Hepatocyte (in vitro differentiated cells): ENCODE measurements around the gene SHISA7. TPM values are rescaled to one million over a fixed set of nuclear protein-coding genes. Genes with fewer than 3 reads are reported as not detected.

Experiments used
- DNase-seq: peaks from one replicate; pipeline ENCODE4 v3.0.0-alpha.2; 2016; ENCODE audit warnings: low spot score
- H2AFZ ChIP-seq: fragments of 200-600 bp; sonication (generic); 2 replicates; pipeline ENCODE4 v1.6.0; 2016; ENCODE audit warnings: antibody characterized with exemption, mild to moderate bottlenecking
- H3K27ac ChIP-seq: fragments of 200-600 bp; sonication (generic); 2 replicates; pipeline ENCODE4 v1.5.1; 2016; ENCODE audit warnings: mild to moderate bottlenecking
- H3K27me3 ChIP-seq: fragments of 200-600 bp; sonication (generic); 2 replicates; pipeline ENCODE4 v1.6.1; 2016
- H3K36me3 ChIP-seq: fragments of 200-600 bp; sonication (generic); replicated peaks from 2 replicates; pipeline ENCODE4 v1.5.1; 2016; ENCODE audit warnings: low read depth; ENCODE audit not compliant: insufficient read depth
- H3K4me1 ChIP-seq: fragments of 200-600 bp; sonication (generic); 2 replicates; pipeline ENCODE4 v1.5.1; 2016; ENCODE audit warnings: mild to moderate bottlenecking, moderate library complexity; ENCODE audit not compliant: insufficient read depth
- H3K4me2 ChIP-seq: fragments of 200-600 bp; sonication (generic); 2 replicates; pipeline ENCODE4 v1.6.0; 2016
- H3K4me3 ChIP-seq: fragments of 200-600 bp; sonication (generic); 2 replicates; pipeline ENCODE4 v1.5.1; 2016; ENCODE audit warnings: mild to moderate bottlenecking
- H3K79me2 ChIP-seq: fragments of 200-600 bp; sonication (generic); 2 replicates; pipeline ENCODE4 v1.6.0; 2017; ENCODE audit warnings: mild to moderate bottlenecking
- H3K9me2 ChIP-seq: fragments of 200-600 bp; sonication (generic); replicated peaks from 2 replicates; pipeline ENCODE4 v1.6.0; 2017; ENCODE audit warnings: mild to moderate bottlenecking; ENCODE audit not compliant: insufficient read depth
- H3K9me3 ChIP-seq: fragments of 200-600 bp; sonication (generic); 2 replicates; pipeline ENCODE4 v1.5.1; 2016; ENCODE audit warnings: low read depth, mild to moderate bottlenecking
- H4K20me1 ChIP-seq: fragments of 200-600 bp; sonication (generic); 2 replicates; pipeline ENCODE4 v1.6.0; 2016; ENCODE audit warnings: mild to moderate bottlenecking; ENCODE audit not compliant: insufficient read depth, poor library complexity, severe bottlenecking
- CTCF ChIP-seq: fragments of 200-600 bp; sonication (generic); IDR thresholded peaks from 2 replicates; pipeline ENCODE4 v1.5.1; 2016; ENCODE audit warnings: antibody characterized with exemption, mild to moderate bottlenecking; ENCODE audit not compliant: poor library complexity
- EZH2 ChIP-seq: fragments of 200-600 bp; sonication (generic); IDR thresholded peaks from 2 replicates; pipeline ENCODE4 v1.6.1; 2016; ENCODE audit warnings: antibody characterized with exemption, mild to moderate bottlenecking, borderline replicate concordance
- EZH2phosphoT487 ChIP-seq: fragments of 200-600 bp; sonication (generic); IDR thresholded peaks from one replicate; pipeline ENCODE4 v1.6.1; 2018; ENCODE audit warnings: antibody characterized with exemption, mild to moderate bottlenecking, low read depth, moderate library complexity; ENCODE audit not compliant: unreplicated experiment, severe bottlenecking
- WGBS: methylation state at CpG from one replicate; pipeline ENCODE4 v1.1.6; 2016; ENCODE audit warnings: low lambda C conversion rate; ENCODE audit errors: missing lambda C conversion rate; 5-methylcytosine and 5-hydroxymethylcytosine counted together
- polyA plus RNA-seq: library from polyadenylated mRNA; unstranded; fragments of >200 nt; fragmentation: Nextera tagmentation; extraction: Ambion mirVana; gene quantifications from 2 replicates; pipeline ENCODE4 v1.2.1, GENCODE V29; 2016
- total RNA-seq: library from RNA; depleted of rRNA; stranded (reverse); fragments of >200 nt; gene quantifications from 2 replicates; pipeline ENCODE4 v1.2.3, GENCODE V29; 2014

SHISA7 gene
- total and polyA plus RNA-seq, 2 experiments from 2014 or later = not detected

- TF ChIP-seq CTCF = no peak
- no peak for TF ChIP-seq EZH2
- no peak for TF ChIP-seq EZH2phosphoT487
- no peaks in the 10 kb centered on the region for H3K36me3 ChIP-seq
- H3K9me3 ChIP-seq = no peaks in the 10 kb centered on the region
- DNase-seq = no peak
- WGBS = 91% methylated on average over 36 of the region's 52 CpGs
- no peaks in the 10 kb centered on the region for H4K20me1 ChIP-seq
- H3K4me2 ChIP-seq = no peak overlapping the region
- no peak overlapping the region for H3K4me3 ChIP-seq
- peaks cover 10% of the 10 kb centered on the region for H3K27me3 ChIP-seq
- H3K79me2 ChIP-seq = peaks cover 2% of the 10 kb centered on the region
- H2AFZ ChIP-seq = no peak overlapping the region
- H3K9me2 ChIP-seq = no peaks in the 10 kb centered on the region
- no peak overlapping the region for H3K27ac ChIP-seq
- H3K4me1 ChIP-seq = peaks cover 20% of the 10 kb centered on the region
Measured at GRCh38 chr19:55490478-55491432, 47.7 kb upstream of the SHISA7 start.

DNA sequence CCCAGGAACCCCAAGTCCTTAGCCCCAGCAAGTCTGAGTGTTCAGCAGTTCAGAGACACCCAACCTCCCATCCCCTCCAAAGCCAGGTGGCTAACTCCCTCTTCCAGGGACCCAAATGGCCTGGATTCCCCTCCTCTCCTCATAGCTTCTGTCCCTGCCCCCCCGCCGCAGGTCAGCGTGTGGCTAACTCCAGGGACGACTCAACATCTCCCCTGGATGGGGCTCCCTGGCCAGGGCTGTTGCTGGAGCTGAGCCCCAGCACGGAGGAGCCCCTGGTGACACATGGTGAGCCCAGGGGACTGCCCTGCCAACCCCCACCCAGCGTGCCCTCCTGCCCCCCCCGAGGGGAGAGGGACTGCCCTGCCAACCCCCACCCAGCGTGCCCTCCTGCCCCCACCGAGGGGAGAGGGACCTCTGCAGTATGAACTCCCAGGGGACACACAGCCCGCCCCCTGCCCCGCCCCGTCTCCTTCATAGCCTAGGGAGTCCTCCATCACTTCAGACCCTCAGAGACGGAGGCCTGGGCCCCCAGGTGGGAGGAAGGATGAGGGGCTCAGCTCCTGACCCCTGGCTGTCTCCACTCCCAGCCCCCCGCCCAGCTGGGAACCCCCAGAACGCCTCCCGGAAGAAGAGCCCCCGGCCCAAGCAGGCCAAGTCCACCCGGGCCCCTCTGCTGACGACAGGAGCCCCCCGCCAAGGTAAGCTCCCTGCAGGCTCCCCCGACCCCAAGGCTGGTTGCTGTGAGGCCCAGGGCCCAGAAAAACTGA lies 46.8 kb upstream of the SHISA7 start:
- TF ChIP-seq EZH2phosphoT487 = no peak
- Histone ChIP-seq H3K27ac (no peak overlapping the region), H3K79me2 (peaks cover 3% of the 10 kb centered on the region), H4K20me1 (no peaks in the 10 kb centered on the region), H3K4me3 (no peak overlapping the region), H3K4me1 (peaks cover 25% of the 10 kb centered on the region), H3K9me2 (no peaks in the 10 kb centered on the region), H3K4me2 (no peak overlapping the region), H3K9me3 (no peaks in the 10 kb centered on the region), H3K36me3 (no peaks in the 10 kb centered on the region), H2AFZ (no peak overlapping the region), H3K27me3 (peaks cover 10% of the 10 kb centered on the region)
- no peak for DNase-seq
- whole genome bisulfite sequencing = 66% methylated on average over 13 of the region's 21 CpGs

DNA sequence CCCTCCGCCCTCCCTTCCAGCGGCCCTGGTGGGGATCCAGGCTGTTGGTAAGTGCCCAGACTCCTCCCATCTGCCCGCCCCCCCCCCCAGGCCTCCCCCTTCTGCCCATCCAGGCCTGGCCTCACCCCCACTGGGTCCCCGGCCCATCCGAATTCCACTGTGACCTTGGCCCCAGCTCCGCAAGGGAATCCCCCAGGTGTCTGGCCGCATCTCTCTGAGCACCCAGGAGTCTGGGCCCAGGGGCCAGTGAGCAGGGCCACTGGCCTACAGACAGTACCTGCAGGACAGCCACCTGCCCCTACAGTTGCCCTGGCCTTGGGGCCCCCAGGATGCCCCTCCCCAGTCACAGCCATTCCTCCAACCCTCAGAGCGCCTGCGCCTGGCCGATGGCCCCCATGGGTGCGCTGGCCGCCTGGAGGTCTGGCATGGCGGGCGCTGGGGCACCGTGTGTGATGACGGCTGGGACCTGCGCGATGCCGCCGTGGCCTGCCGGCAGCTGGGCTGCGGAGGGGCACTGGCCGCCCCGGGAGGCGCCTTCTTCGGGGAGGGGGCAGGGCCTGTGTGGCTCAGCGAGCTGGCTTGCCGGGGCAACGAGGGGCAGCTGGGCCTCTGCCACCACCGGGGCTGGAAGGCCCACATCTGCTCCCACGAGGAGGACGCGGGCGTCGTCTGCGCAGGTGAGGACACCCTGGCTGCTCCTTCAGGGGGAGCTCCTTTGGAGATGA lies 46.0 kb upstream of the SHISA7 start:
- DNase-seq = no peak
- Histone ChIP-seq H3K4me1 (peaks cover 30% of the 10 kb centered on the region), H3K27ac (no peak overlapping the region), H3K27me3 (peaks cover 10% of the 10 kb centered on the region), H3K79me2 (peaks cover 8% of the 10 kb centered on the region), H3K36me3 (no peaks in the 10 kb centered on the region), H3K9me2 (no peaks in the 10 kb centered on the region), H3K4me3 (no peak overlapping the region), H4K20me1 (no peaks in the 10 kb centered on the region), H3K4me2 (no peak overlapping the region), H2AFZ (no peak overlapping the region), H3K9me3 (no peaks in the 10 kb centered on the region)
- 86% methylated on average over 29 of the region's 36 CpGs for WGBS
- TF ChIP-seq EZH2 (no peak), CTCF (no peak), EZH2phosphoT487 (no peak)
